Esophagus (tissue), 2 donors: ENCODE results near the gene FOXK1. TPM values are rescaled to one million over a fixed set of nuclear protein-coding genes. Genes with fewer than 3 reads are reported as not detected.
A peak's percentile ranks its signal among the peaks of the same experiment; 100 is the strongest.

Experiments
- H3K27ac ChIP-seq, 2 donors: one replicate each; pipeline ENCODE4 v1.5.1; 2013; ENCODE audit warnings: low read depth in 2 of 2, mild to moderate bottlenecking in 2 of 2, inconsistent platforms in 1 of 2, low read length in 1 of 2, moderate library complexity in 1 of 2
- H3K27me3 ChIP-seq, 2 donors: one replicate each; pipeline ENCODE4 v1.6.1; 2013; ENCODE audit warnings: low read length in 2 of 2, control low read depth in 1 of 2, mild to moderate bottlenecking in 1 of 2; ENCODE audit not compliant: insufficient read depth in 2 of 2, control insufficient read depth in 1 of 2
- H3K36me3 ChIP-seq, 2 donors: one replicate each; pipeline ENCODE4 v1.6.1; 2013; ENCODE audit warnings: low read length in 1 of 2; ENCODE audit not compliant: control insufficient read depth in 2 of 2, insufficient read depth in 2 of 2
- H3K4me1 ChIP-seq, 2 donors: one replicate each; pipeline ENCODE4 v1.6.1; 2013; ENCODE audit warnings: low read length in 1 of 2; ENCODE audit not compliant: control insufficient read depth in 2 of 2, insufficient read depth in 2 of 2
- H3K4me3 ChIP-seq, 2 donors: one replicate each; pipeline ENCODE4 v1.5.1; 2013; ENCODE audit warnings: low read length in 2 of 2, mild to moderate bottlenecking in 2 of 2, low read depth in 1 of 2, moderate library complexity in 1 of 2
- H3K9me3 ChIP-seq, 2 donors: one replicate each; pipeline ENCODE4 v1.6.1; 2013; ENCODE audit warnings: mild to moderate bottlenecking in 2 of 2, low read depth in 1 of 2, low read length in 1 of 2, moderate library complexity in 1 of 2; ENCODE audit not compliant: control insufficient read depth in 2 of 2, insufficient read depth in 1 of 2
- WGBS, 2 donors: extraction: QIAGEN DNeasy Blood & Tissue Kit; methylation state at CpG; one replicate each; pipeline ENCODE4 v1.1.7; 2013; 5-methylcytosine and 5-hydroxymethylcytosine counted together
- polyA plus RNA-seq, 2 donors: library from polyadenylated mRNA; stranded (reverse); fragments of 200-250 nt; gene quantifications; one replicate each; pipeline ENCODE4 v1.2.3, GENCODE V29; 2013
- donor health status: healthy with polysubstance abuse.
- donor health status: Bipolar disorder and iron deficiency.

The FOXK1 gene
- polyA plus RNA-seq, 2 donors = 3.9 to 7.1 TPM

DNA sequence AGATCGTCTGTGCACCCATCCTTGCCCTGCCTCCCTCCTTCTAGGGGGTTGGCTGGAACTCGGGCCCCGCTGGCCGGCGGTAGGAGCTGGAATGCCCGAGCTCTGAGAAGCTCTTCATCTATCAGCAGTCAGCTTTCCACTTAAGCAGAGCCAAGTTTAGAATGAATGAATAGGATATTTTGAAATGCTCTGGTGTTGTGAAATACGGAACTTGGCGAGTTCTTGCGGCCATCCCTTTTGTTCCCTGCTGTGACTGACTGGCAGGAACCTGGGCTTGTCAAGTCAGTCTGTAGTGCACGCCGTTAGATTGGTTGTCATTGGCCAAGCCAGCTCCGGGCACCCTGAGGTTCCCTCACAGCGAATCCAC lies 33.3 kb downstream of the FOXK1 start:
- Histone ChIP-seq H3K36me3 (peaks cover 0 to 4% of the 10 kb centered on the region in 2 donors), H3K27me3 (no peaks in the 10 kb centered on the region), H3K4me1 (peaks cover 9 to 26% of the 10 kb centered on the region in 2 donors), H3K27ac (peak overlapping the region in 1 of 2 donors; percentile 44), H3K9me3 (peaks cover 0 to 5% of the 10 kb centered on the region in 2 donors), H3K4me3 (no peak overlapping the region)
- 26 to 45% methylated on average over 13 of the region's 13 CpGs for WGBS, 2 donors

DNA sequence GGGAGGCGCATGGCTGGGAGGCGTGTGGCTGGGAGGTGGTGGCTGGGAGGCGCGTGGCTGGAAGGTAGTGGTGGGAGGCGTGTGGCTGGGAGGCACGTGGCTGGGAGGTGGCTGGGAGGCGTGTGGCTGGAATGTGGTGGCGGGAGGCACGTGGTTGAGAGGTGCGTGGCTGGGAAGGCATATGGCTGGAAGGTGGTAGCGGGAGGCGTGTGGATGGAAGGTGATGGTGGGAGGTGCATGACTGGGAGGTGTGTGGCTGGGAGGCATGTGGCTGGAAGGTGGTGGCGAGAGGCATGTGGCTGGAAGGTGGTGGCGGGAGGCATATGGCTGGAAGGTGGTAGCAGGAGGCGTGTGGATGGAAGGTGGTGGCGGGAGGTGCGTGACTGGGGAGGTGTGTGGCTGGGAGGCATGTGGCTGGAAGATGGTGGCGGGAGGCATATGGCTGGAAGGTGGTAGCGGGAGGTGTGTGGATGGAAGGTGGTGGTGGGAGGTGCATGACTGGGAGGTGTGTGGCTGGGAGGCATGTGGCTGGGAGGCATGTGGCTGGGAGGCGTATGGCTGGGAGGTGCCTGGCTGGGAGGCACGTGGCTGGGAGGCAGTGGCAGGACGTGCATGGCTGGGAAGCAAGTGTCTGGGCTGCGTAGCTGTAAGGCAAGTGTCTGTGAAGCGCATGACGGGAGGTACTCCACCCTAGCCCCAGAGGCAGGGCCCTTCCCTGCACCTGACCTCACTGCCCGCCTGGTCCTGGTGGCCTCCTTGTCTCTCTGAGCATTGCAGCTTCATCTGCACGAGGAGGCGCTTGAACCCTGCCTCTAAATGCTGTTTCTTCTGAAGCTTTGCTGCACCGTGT lies 35.1 kb downstream of the FOXK1 start:
- Histone ChIP-seq H3K36me3 (peaks cover 0 to 8% of the 10 kb centered on the region in 2 donors), H3K9me3 (peaks cover 0 to 5% of the 10 kb centered on the region in 2 donors), H3K4me3 (no peak overlapping the region), H3K27me3 (no peaks in the 10 kb centered on the region), H3K4me1 (peaks cover 11 to 22% of the 10 kb centered on the region in 2 donors), H3K27ac (no peak overlapping the region)
- 91 to 94% methylated on average over 26 to 29 of the region's 29 CpGs for WGBS, 2 donors

DNA sequence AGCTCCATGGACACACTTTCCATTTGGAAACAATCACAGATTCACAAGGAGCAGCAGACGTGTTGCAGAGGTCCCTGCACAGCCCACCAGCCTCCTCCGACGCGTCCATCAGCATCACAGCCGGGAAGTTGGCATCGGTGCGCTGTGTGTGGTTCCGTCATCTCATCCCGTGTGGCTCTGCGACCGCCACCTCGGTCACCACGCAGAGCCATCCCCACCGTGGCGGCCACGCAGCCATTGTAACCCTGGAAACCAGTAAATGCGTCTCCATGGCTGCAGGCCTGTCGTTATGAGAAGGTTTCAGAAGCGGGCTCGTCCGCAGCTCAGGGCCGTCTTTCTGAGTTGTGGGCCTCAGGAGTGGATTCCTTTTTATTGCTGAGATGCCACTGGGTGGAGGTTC lies 36.0 kb downstream of the FOXK1 start:
- Histone ChIP-seq H3K27me3 (no peaks in the 10 kb centered on the region), H3K9me3 (peaks cover 0 to 5% of the 10 kb centered on the region in 2 donors), H3K36me3 (peaks cover 0 to 11% of the 10 kb centered on the region in 2 donors), H3K27ac (no peak overlapping the region), H3K4me1 (peaks cover 11 to 24% of the 10 kb centered on the region in 2 donors), H3K4me3 (no peak overlapping the region)
- WGBS, 2 donors = 90 to 95% methylated on average over 22 of the region's 22 CpGs

DNA sequence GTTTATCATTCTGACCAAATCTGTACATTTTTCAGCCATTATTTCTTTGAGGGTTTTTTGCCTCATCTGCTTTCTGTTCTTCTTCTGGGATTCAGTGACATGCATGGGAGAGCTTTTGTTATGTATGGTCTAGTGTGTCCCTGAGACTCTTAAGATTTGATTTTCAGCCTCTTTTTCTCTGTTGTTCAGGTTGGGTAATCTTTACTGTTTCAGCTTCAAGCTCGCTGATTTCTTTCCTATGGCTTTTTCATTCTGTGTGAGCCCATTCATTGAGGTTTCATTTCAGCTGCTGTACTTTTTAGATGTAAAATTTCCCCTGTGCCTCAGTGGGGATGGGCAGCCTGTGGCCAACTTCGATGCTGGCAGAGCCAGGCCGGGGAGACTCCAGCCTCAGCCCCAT lies 38.1 kb downstream of the FOXK1 start:
- peaks cover 0 to 11% of the 10 kb centered on the region in 2 donors for H3K36me3 ChIP-seq
- H3K27me3 ChIP-seq = no peaks in the 10 kb centered on the region
- 87 to 92% methylated on average over 3 of the region's 3 CpGs for WGBS, 2 donors
- H3K4me1 ChIP-seq = peaks cover 7 to 27% of the 10 kb centered on the region in 2 donors
- H3K27ac ChIP-seq = no peak overlapping the region
- no peak overlapping the region for H3K4me3 ChIP-seq
- peaks cover 0 to 5% of the 10 kb centered on the region in 2 donors for H3K9me3 ChIP-seq

DNA sequence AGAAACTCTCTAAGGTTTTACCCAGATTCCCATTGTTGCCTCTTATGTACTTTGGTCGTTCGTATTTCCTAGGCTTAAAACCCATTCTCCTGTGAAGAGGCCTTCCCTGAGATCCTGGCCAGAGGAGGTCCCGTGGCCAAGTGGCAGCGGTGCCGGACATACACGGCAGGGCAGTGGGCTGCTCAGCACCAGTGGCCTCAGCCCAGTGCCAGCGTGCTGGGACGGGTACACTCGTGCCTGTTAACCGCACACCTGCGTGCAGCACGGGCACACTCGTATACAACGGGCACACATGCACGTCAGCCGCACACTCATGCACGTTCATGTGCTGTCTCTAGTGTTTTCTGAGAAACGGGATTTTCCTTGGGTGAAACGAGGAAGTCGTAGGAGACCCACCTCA lies 40.2 kb downstream of the FOXK1 start:
- no peaks in the 10 kb centered on the region for H3K27me3 ChIP-seq
- H3K36me3 ChIP-seq = peaks cover 0 to 11% of the 10 kb centered on the region in 2 donors
- 91 to 92% methylated on average over 20 of the region's 20 CpGs for WGBS, 2 donors
- peaks cover 0 to under 1% of the 10 kb centered on the region in 2 donors for H3K9me3 ChIP-seq
- H3K27ac ChIP-seq = no peak overlapping the region
- no peak overlapping the region for H3K4me3 ChIP-seq
- H3K4me1 ChIP-seq = peaks cover 3 to 12% of the 10 kb centered on the region in 2 donors

DNA sequence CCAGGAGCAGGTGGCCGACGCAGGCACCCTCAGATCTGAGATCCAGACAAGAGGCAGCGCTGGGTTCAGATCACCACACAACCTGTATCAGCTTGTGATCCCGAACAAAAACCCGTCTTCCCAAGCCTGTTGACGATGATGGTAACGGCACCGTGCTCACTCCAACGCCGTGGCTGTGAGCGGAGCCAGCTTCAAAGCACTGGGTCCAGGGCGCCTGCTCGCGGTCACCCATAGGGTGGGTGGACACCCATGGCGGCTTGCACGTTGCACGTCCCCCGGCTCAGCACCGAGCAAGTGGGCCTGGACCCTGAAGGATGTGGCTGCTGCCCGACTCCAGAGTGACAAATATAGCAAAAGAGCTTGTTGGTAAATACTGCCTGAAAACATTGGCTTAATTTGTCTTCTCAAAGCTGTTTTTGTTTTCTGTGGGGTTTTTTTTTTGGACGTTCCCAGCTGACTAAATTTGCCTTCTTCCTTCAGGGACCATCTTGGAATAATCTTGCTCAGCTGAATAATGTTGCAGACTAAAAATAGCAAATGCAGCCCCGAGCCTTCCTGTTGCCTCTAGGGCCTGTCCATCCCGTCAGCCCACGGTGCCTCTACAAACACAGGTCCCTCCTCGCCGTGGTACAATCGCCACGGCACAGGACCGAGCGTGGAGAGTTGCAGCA lies 41.0 kb downstream of the FOXK1 start:
- H3K4me1 ChIP-seq = peaks cover 3 to 9% of the 10 kb centered on the region in 2 donors

DNA sequence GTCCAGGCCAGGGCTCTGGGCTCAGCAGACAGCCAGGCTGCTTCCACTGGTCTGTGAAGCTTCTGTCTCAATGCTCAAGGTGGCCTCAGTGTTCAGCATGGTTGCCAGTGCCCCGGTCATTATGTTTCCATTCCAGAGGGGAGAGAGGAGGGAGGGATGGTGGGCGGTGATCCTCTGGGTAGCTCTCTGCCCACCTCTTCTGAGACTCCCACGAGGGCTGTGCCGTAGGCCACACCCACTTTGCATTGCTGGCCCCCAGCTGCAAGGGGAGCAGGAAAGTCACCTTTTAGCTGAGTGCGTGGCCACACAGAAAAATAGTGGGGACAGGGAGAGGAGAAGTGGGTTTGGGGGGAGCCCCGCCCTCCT lies 42.5 kb downstream of the FOXK1 start:
- peak overlapping the region; percentile 40 to 53 for H3K4me3 ChIP-seq
- no peaks in the 10 kb centered on the region for H3K9me3 ChIP-seq
- peaks cover 3 to 9% of the 10 kb centered on the region in 2 donors for H3K4me1 ChIP-seq
- H3K36me3 ChIP-seq = peaks cover 0 to 15% of the 10 kb centered on the region in 2 donors
- H3K27me3 ChIP-seq = no peaks in the 10 kb centered on the region
- 16 to 31% methylated on average over 5 to 6 of the region's 6 CpGs for WGBS, 2 donors
- H3K27ac ChIP-seq = peak overlapping the region; percentile 84 to 86

More for the DNA sequence above, 41.0 kb downstream of the FOXK1 start:
- Histone ChIP-seq H3K4me3 (no peak overlapping the region), H3K9me3 (no peaks in the 10 kb centered on the region), H3K27me3 (no peaks in the 10 kb centered on the region), H3K27ac (no peak overlapping the region), H3K36me3 (peaks cover 0 to 15% of the 10 kb centered on the region in 2 donors)
- 84 to 91% methylated on average over 30 of the region's 30 CpGs for WGBS, 2 donors

DNA sequence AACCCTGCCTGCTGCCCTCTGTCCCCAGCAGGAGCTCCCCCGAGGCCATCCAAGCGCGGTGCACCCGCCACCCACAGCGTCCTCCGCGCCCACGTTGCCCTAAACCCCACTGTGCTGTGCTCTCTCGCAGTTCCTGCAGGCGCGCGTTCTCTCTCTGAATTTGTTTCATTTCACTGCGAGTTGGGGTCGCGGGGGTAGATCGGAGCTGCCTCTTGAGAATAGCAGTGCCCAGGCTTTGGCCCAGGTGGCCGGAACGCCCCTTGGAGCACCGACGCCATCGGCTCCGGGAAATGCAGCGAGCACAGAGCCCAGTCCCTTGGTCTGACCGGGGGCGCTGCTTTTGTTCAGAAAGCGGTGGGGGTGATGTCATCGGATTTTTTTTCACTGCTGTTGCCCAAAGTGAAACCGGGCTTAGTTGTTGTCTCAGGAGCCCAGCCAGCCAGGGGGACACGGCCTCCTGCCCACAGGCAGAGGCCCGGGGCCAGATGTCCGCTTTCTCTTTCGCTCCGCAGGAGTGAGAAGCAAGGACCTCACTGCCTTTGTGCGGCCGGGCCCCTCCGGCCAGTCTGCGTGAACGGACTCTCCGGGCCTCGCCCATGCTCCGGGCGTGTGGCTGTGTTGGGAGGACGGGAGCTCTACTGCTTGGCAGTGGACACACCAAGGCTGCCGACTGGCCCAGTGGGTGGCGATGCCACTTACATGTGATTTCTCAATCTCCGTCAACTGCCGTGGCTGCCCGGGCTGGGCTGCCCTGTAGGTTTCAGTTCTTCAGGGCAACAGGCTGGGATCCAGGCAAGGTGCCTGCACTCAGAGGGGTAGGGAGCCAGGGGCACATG lies 43.1 kb downstream of the FOXK1 start:
- Histone ChIP-seq H3K27me3 (no peaks in the 10 kb centered on the region), H3K4me3 (peak overlapping the region; percentile 40 to 53), H3K27ac (peak overlapping the region; percentile 84 to 86), H3K36me3 (peaks cover 0 to 16% of the 10 kb centered on the region in 2 donors), H3K4me1 (peaks cover 3 to 9% of the 10 kb centered on the region in 2 donors), H3K9me3 (no peaks in the 10 kb centered on the region)
- 6 to 21% methylated on average over 48 of the region's 48 CpGs for WGBS, 2 donors

DNA sequence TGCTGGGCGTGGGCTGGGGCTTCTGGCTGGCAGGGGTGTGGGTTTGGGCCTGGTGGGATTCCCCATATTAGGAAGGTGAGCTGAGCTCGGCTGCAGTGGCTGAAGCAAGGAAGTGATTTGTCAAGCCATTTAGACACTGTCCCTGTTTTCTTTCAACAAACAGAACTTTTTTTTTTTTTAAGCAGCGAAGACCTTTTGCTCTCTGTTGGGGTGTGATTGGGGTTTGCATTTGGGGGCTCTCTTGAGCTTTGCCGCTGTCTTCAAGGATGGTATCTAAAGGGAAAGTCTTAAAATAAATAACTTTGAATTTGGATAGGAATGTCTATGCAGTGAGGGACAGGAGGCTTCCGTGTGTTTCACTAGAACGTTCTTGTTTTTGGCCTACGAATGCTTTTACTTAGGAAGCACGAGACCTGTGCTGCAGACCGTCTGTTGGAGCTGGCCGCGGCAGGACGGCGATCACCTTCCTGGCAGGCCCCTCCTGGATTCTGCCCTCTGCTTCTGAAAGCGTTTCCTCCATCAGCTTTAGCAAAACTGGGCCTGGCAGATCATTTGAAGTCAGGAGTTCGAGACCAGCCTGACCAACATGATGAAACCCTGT lies 43.9 kb downstream of the FOXK1 start:
- WGBS, 2 donors = 51 to 57% methylated on average over 15 of the region's 15 CpGs
- Histone ChIP-seq H3K9me3 (no peaks in the 10 kb centered on the region), H3K27me3 (no peaks in the 10 kb centered on the region), H3K36me3 (peaks cover 0 to 18% of the 10 kb centered on the region in 2 donors), H3K4me3 (peak overlapping the region; percentile 40 to 53), H3K4me1 (peaks cover 3 to 9% of the 10 kb centered on the region in 2 donors), H3K27ac (peak overlapping the region; percentile 84 to 86)
